GM12872 (cell line): Measurements from ENCODE around the gene MAP3K14.

Experiments used
- CTCF ChIP-seq: IDR thresholded peaks from 3 replicates; pipeline ENCODE4 v1.5.1; 2011; ENCODE audit warnings: low read depth, mild to moderate bottlenecking, low read length, moderate library complexity; ENCODE audit not compliant: insufficient read depth

Gene MAP3K14

GRCh38 chr17:45230410-45230786 is 86.4 kb downstream of the MAP3K14 start:
- no peak for TF ChIP-seq CTCF

GRCh38 chr17:45229681-45230409 is 87.0 kb downstream of the MAP3K14 start:
- TF ChIP-seq CTCF, result no peak

GRCh38 chr17:45228763-45229539 is 87.9 kb downstream of the MAP3K14 start:
- TF ChIP-seq CTCF, result no peak

- TF ChIP-seq CTCF, result no peak
Observed at GRCh38 chr17:45227926-45228762, 88.7 kb downstream of the MAP3K14 start.

- no peak for TF ChIP-seq CTCF
Observed at GRCh38 chr17:45227101-45227925, 89.5 kb downstream of the MAP3K14 start.

- TF ChIP-seq CTCF, result no peak
Observed at GRCh38 chr17:45226576-45226975, 90.2 kb downstream of the MAP3K14 start.
